Measurements from ENCODE around the gene FXYD5. TPM values are rescaled to one million over a fixed set of nuclear protein-coding genes. Genes with fewer than 3 reads are reported as not detected.

The FXYD5 gene
- total and polyA plus RNA-seq, 7 donors: 18.5 to 102 (median 27.0) TPM

- TF ChIP-seq, protein P1, sequence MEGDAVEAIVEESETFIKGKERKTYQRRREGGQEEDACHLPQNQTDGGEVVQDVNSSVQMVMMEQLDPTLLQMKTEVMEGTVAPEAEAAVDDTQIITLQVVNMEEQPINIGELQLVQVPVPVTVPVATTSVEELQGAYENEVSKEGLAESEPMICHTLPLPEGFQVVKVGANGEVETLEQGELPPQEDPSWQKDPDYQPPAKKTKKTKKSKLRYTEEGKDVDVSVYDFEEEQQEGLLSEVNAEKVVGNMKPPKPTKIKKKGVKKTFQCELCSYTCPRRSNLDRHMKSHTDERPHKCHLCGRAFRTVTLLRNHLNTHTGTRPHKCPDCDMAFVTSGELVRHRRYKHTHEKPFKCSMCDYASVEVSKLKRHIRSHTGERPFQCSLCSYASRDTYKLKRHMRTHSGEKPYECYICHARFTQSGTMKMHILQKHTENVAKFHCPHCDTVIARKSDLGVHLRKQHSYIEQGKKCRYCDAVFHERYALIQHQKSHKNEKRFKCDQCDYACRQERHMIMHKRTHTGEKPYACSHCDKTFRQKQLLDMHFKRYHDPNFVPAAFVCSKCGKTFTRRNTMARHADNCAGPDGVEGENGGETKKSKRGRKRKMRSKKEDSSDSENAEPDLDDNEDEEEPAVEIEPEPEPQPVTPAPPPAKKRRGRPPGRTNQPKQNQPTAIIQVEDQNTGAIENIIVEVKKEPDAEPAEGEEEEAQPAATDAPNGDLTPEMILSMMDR (IDR thresholded peaks at IDR 0.05): no peak
- TF ChIP-seq POLR2AphosphoS5 (IDR thresholded peaks at IDR 0.05) (no peak), EP300 (IDR thresholded peaks at IDR 0.05) (no peak), POLR2A (IDR thresholded peaks at IDR 0.05) (no peak)
- no peak overlapping the region for H3K27ac ChIP-seq
- H3K27me3 ChIP-seq: peaks cover 24 to 69% (median 31%) of the 10 kb centered on the region in 3 donors
- H3K4me1 ChIP-seq: peaks cover 0 to 40% (median 30%) of the 10 kb centered on the region in 4 donors
- no peaks in the 10 kb centered on the region for H3K36me3 ChIP-seq
- no peak overlapping the region for H3K4me3 ChIP-seq
- DNase-seq: no peak
- 23 to 42% methylated on average over 6 of the region's 6 CpGs for WGBS, 2 donors
- intact Hi-C loops (cut with DNase I): loop anchor here (5.0 to 10.0 kb wide), 2 partner anchors 77 to 121 kb away; partner anchors contain the start of gene USF2
- no peaks in the 10 kb centered on the region for H3K9me3 ChIP-seq
Measured at GRCh38 chr19:35144259-35144599, 10.3 kb upstream of the FXYD5 start.

DNA sequence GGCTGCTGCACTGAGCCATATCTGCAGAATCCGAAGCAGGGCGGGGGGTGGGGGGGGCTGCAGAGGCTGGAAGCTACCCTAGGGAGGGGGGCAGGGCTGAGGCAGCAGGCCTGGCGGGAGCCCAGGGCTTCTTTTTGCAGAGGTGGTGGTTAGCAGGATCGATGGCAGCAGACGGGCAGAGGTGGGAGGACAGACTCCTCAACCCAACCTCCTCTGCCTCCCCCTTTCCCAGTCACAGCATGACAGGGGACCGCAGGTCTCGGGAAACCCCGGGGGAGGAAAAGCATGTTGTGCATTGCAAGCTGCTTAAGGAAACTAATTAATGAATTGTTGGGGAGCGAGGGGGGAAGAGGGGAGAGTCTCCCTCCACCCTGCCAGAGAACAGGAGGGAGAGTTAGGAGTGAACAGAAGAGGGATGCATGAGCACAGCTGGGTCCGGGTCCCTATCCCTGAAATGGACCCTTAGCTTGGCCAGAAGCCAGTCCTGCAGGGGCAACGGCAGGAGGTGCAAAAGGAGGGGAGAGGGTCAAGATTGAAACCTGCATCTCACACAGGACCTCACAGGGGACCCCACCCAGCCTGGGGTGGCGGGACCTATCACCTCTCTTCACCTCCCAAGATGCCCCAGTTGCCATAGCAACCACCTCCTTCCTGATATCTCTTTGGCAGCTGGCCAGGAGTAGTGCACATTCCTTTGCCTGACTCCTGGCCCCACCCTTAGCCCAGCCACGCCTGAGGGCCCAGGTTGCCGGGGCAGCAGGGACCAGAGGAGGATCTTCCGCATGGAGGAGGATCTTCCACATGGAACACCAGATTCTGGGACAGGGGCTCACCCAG is 9.7 kb upstream of the FXYD5 start:
- H3K27ac ChIP-seq: no peak overlapping the region
- intact Hi-C loops (cut with DNase I): loop anchor here (5.0 to 10.0 kb wide), 2 partner anchors 78 to 120 kb away; partner anchors contain the start of gene USF2
- H3K36me3 ChIP-seq: no peaks in the 10 kb centered on the region
- H3K4me1 ChIP-seq: peaks cover 0 to 34% (median 30%) of the 10 kb centered on the region in 4 donors
- WGBS, 2 donors: 10 to 28% methylated on average over 15 of the region's 15 CpGs
- H3K27me3 ChIP-seq: peaks cover 20 to 69% (median 31%) of the 10 kb centered on the region in 3 donors
- DNase-seq: no peak
- TF ChIP-seq, protein P1 (IDR thresholded peaks at IDR 0.05): no peak
- TF ChIP-seq POLR2A (IDR thresholded peaks at IDR 0.05): no peak
- TF ChIP-seq EP300 (IDR thresholded peaks at IDR 0.05): no peak
- TF ChIP-seq POLR2AphosphoS5 (IDR thresholded peaks at IDR 0.05): no peak
- H3K4me3 ChIP-seq: no peak overlapping the region
- no peaks in the 10 kb centered on the region for H3K9me3 ChIP-seq

DNA sequence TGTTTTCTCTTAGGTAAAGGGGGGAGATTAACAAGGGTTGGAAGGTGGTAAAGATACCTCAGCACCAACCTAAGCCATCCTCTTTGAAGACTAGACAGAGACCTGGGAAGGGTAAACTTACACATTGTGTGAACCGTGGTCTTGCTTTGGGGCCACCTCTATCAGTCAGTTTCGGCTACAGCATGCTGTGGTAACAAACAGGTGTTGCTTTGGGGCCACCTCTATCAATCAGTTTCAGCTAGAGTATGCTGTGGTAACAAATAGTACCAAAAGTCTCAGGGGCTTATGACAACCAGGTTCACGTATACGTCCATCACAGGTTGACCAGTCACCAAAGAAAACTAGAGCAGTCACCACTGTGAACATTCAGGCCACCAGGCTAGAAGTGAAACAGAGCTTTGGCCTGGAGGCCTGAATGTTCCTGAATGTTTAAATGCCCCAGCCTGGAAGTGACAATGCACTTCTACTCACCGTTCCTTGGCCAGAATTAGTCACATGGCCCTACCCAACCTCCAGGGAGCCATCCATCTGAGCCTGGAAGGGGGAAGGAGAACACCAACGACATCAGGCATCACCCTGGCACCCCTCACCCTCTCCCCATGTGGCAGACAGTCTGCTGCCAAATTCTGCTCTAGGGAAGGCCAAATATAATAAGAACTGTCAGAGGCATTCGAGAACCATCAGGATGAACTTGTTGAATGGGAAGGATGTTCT is 7.6 kb upstream of the FXYD5 start:
- TF ChIP-seq, protein P1 (IDR thresholded peaks at IDR 0.05): no peak
- no peak for TF ChIP-seq POLR2A (IDR thresholded peaks at IDR 0.05)
- Histone ChIP-seq H3K36me3 (no peaks in the 10 kb centered on the region), H3K27me3 (peaks cover 15 to 61% (median 28%) of the 10 kb centered on the region in 3 donors), H3K9me3 (no peaks in the 10 kb centered on the region), H3K4me1 (peaks cover 0 to 15% (median 14%) of the 10 kb centered on the region in 4 donors), H3K27ac (no peak overlapping the region), H3K4me3 (no peak overlapping the region)
- WGBS, 2 donors: 76 to 77% methylated on average over 7 of the region's 7 CpGs
- DNase-seq: no peak
- intact Hi-C loops (cut with DNase I): loop anchor here (10.0 kb wide), 1 partner anchor 118 kb away; the partner anchor contains the start of gene USF2

DNA sequence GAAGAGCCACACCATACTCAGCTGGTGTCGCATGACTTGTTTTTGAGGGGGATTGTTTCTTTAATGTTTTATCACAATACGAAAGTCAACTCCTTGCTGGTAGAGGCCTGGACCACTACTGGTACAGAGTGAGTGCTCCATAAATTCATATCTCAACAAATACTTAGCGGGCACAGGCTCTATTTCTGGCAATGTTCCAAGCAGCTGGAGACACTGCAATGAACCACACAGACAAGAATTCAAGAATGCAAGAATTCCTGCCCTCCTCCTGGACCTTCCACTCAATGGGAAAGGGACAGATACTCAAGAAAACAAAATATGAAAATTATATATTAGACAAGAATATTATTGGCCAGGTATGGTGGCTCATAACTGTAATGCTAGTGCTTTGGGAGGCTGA is 5.1 kb upstream of the FXYD5 start:
- DNase-seq: no peak
- Histone ChIP-seq H3K27ac (no peak overlapping the region), H3K4me1 (peaks cover 0 to 15% (median 11%) of the 10 kb centered on the region in 4 donors), H3K36me3 (no peaks in the 10 kb centered on the region), H3K9me3 (no peaks in the 10 kb centered on the region), H3K27me3 (peaks cover 6 to 60% (median 21%) of the 10 kb centered on the region in 3 donors), H3K4me3 (no peak overlapping the region)
- TF ChIP-seq POLR2AphosphoS5 (IDR thresholded peaks at IDR 0.05) (no peak), EP300 (IDR thresholded peaks at IDR 0.05) (no peak), POLR2A (IDR thresholded peaks at IDR 0.05) (no peak)
- TF ChIP-seq, protein P1 (IDR thresholded peaks at IDR 0.05): no peak
- WGBS, 2 donors: 71 to 91% methylated on average over 3 of the region's 3 CpGs
- intact Hi-C loops (cut with DNase I): loop anchor here (10.0 kb wide), 1 partner anchor 115 kb away; the partner anchor contains the start of gene USF2
